Measurements from ENCODE around the gene HDAC11. TPM values are rescaled to one million over a fixed set of nuclear protein-coding genes. Genes with fewer than 3 reads are reported as not detected.
A peak's percentile ranks its signal among the peaks of the same experiment; 100 is the strongest.

The HDAC11 gene
- total RNA-seq, 1 donor from 2014 or later = 1.5 TPM

- H3K36me3 Mint-ChIP-seq (ENCODE audit: low read depth) = no peaks in the 10 kb centered on the region
- peaks cover 4% of the 10 kb centered on the region for H3K9me3 Mint-ChIP-seq
- DNase-seq = no peak
- no peak overlapping the region for H3K27ac Mint-ChIP-seq
- peaks cover 12% of the 10 kb centered on the region for H3K27me3 Mint-ChIP-seq
- H3K4me1 Mint-ChIP-seq = peaks cover 6% of the 10 kb centered on the region
- H3K4me3 Mint-ChIP-seq = no peak overlapping the region
- intact Hi-C loops (cut with micrococcal nuclease) = no loop called here
These were observed 57.3 kb downstream of the HDAC11 start for GRCh38 chr3:13537244-13537908.

GRCh38 chr3:13537909-13538296 is 57.8 kb downstream of the HDAC11 start:
- DNase-seq = no peak
- peaks cover 12% of the 10 kb centered on the region for H3K27me3 Mint-ChIP-seq
- intact Hi-C loops (cut with micrococcal nuclease) = no loop called here

DNA sequence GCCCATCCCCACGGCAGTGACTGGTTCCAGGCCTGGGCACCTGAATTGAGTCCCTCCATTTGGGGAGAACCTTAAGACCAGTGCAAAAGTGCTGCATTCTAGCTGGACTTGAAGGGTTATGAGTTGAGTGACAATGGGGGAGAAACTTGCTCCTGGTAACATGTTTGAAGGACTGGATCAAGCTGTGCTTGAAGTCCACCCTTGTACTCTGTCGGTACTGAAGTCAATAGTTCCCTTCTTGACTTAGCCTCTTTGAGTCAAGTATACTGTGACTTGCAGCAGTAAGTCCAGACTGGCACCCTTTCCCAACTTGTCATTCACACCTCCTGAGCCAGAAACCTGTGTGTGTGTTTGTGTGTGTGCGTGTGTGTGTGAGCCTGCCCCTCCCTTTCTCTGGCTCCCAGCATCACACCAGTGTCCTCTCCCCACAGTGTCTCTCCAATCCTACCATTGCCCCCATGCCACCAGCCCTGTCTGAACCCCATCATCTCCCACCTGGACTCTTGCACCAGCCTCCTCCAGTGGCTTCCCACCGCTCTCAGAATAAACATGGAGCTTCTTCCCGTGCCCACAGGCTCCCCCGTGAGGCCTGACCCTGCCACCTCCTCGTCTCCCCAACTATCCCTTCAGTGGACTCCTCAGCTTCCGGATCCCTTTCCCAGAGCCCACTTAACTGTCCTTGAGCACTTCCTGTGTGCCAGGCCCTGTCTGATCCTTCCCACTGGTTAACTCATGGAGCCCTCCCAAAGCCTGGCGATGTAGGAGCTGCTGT is 58.6 kb downstream of the HDAC11 start:
- Mint-ChIP-seq H3K4me3 (no peak overlapping the region), H3K36me3 (ENCODE audit: low read depth) (no peaks in the 10 kb centered on the region)

More at GRCh38 chr3:13537909-13538296, 57.8 kb downstream of the HDAC11 start:
- no peak overlapping the region for H3K27ac Mint-ChIP-seq
- peaks cover 4% of the 10 kb centered on the region for H3K9me3 Mint-ChIP-seq
- H3K4me1 Mint-ChIP-seq = peaks cover 6% of the 10 kb centered on the region
- no peak overlapping the region for H3K4me3 Mint-ChIP-seq
- no peaks in the 10 kb centered on the region for H3K36me3 Mint-ChIP-seq (ENCODE audit: low read depth)

GRCh38 chr3:13539292-13539638 is 59.2 kb downstream of the HDAC11 start:
- no peak overlapping the region for H3K27ac Mint-ChIP-seq

More for the DNA sequence above, 58.6 kb downstream of the HDAC11 start:
- no peak for DNase-seq
- H3K9me3 Mint-ChIP-seq = peaks cover 4% of the 10 kb centered on the region
- no peak overlapping the region for H3K27ac Mint-ChIP-seq
- intact Hi-C loops (cut with micrococcal nuclease) = no loop called here
- H3K4me1 Mint-ChIP-seq = peaks cover 8% of the 10 kb centered on the region
- peaks cover 15% of the 10 kb centered on the region for H3K27me3 Mint-ChIP-seq

DNA sequence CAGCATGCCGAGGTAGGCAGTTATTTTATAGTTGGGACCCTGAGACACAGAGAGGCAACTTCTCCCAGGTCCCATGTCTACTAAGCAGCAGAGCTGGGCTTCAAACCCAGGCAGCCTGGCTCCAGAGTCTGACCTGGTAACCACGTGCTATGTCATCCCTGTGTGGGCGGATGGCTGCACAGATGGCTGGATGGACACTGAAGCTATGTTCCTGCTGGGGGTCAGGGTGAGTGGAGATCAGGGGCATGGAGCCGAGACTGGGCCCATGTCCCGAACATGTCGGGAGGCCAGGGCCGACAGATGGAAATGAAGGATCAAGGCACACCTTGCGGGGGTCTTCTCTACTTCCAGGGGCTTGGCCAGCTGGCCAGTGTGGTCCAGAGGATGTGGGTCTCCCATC is 59.6 kb downstream of the HDAC11 start:
- Mint-ChIP-seq H3K9me3 (peaks cover 4% of the 10 kb centered on the region), H3K4me3 (no peak overlapping the region), H3K4me1 (peaks cover 13% of the 10 kb centered on the region), H3K27me3 (peaks cover 15% of the 10 kb centered on the region), H3K36me3 (ENCODE audit: low read depth) (no peaks in the 10 kb centered on the region), H3K27ac (no peak overlapping the region)
- no peak for DNase-seq
- intact Hi-C loops (cut with micrococcal nuclease) = no loop called here

More at GRCh38 chr3:13539292-13539638, 59.2 kb downstream of the HDAC11 start:
- no peak for DNase-seq
- H3K27me3 Mint-ChIP-seq = peaks cover 15% of the 10 kb centered on the region
- H3K4me1 Mint-ChIP-seq = peaks cover 9% of the 10 kb centered on the region
- H3K36me3 Mint-ChIP-seq (ENCODE audit: low read depth) = no peaks in the 10 kb centered on the region
- intact Hi-C loops (cut with micrococcal nuclease) = no loop called here
- H3K4me3 Mint-ChIP-seq = no peak overlapping the region
- H3K9me3 Mint-ChIP-seq = peaks cover 4% of the 10 kb centered on the region

DNA sequence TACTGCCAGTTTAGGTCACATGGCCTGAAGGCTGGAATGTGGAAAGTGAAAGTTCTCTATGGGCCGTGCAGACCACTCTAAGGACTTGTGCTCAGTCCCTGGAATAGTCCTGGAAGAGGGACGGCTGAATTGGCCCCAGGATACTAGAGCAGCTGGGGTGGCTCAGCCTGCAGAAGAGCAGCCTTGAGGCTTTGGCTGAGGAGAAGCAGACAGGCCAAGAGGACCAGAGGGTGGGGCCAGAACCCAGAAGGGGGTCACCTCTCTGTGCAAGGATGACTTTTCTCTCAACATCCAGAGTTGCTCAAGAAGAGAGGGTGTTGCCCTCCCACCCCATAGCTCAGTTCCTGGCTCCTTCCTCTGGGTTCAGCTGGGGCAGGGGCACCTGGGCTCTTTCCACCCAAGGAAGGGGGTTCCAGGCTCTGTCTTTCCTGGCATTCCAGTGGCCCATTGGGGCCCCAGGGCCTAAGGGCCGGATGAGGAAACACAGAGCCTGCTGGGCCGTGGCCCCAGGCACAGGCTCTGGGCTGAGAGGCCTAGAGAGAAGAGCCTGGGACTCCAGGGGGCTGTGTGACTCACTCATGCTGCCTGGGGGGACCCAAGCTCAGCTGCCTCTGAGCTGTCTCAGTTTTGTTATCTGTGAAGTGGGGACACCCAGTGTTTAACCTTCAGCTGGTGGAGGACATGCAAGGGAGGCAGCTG is 60.3 kb downstream of the HDAC11 start:
- no peak for DNase-seq
- Mint-ChIP-seq H3K9me3 (peaks cover 4% of the 10 kb centered on the region), H3K4me1 (peaks cover 21% of the 10 kb centered on the region), H3K4me3 (no peak overlapping the region), H3K27ac (no peak overlapping the region), H3K27me3 (peaks cover 21% of the 10 kb centered on the region), H3K36me3 (ENCODE audit: low read depth) (no peaks in the 10 kb centered on the region)
- intact Hi-C loops (cut with micrococcal nuclease) = no loop called here

DNA sequence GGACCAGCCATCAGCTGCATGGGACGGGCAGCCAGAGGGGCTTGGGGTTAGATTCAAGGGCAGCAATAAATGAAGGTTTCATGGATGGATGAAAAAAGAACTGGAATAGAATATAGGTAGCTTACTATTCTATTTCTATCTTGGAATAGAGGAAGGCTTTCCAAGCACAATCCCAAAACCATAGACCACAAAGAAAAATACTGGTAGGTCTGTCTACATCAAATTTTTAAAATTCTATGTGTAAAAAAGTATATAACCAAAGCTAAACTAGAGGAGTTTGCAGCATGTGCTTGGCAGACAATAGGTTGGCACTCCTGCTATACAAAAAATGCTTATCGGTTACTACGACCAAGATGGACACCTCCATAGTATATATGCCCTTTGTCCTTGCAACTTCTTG is 61.6 kb downstream of the HDAC11 start:
- peaks cover 22% of the 10 kb centered on the region for H3K27me3 Mint-ChIP-seq
- peaks cover 21% of the 10 kb centered on the region for H3K4me1 Mint-ChIP-seq
- DNase-seq = no peak
- H3K36me3 Mint-ChIP-seq (ENCODE audit: low read depth) = no peaks in the 10 kb centered on the region
- intact Hi-C loops (cut with micrococcal nuclease) = no loop called here
- H3K27ac Mint-ChIP-seq = no peak overlapping the region
- no peak overlapping the region for H3K4me3 Mint-ChIP-seq
- peaks cover 4% of the 10 kb centered on the region for H3K9me3 Mint-ChIP-seq

- no peak overlapping the region for H3K27ac Mint-ChIP-seq
- no peak for DNase-seq
- intact Hi-C loops (cut with micrococcal nuclease) = no loop called here
- H3K9me3 Mint-ChIP-seq = peaks cover 3% of the 10 kb centered on the region
- H3K4me1 Mint-ChIP-seq = peaks cover 17% of the 10 kb centered on the region
- H3K4me3 Mint-ChIP-seq = no peak overlapping the region
- H3K36me3 Mint-ChIP-seq (ENCODE audit: low read depth) = no peaks in the 10 kb centered on the region
- peaks cover 27% of the 10 kb centered on the region for H3K27me3 Mint-ChIP-seq
These were observed 62.0 kb downstream of the HDAC11 start for GRCh38 chr3:13542142-13542541.

- no peak overlapping the region for H3K4me3 Mint-ChIP-seq
These were observed 63.1 kb downstream of the HDAC11 start for GRCh38 chr3:13543253-13543652.

DNA sequence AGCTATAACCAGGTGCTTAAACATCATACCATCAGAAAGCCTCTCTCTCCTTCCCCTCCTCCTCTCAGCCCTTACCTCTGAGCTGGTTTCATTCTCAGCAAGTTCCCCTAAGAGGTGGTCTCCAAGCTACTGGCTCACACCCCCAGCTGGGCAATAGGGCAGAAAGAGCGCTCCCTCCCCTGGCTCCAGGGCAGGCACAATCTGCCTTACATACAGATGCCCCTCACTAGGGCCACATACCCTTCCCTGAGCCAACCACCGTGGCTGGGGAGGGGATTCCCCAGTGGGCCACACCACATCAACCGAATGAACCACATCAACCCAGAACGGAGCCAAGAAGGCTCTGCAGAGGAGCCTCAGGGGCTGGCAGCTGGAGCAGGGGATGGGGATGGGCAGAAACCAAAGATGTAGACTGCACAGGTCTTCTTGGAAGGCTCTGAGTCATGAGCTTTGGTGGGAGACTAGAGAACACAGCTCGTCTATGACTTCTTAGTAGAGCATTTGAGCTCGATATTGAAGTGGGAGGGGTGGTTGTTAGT is 64.3 kb downstream of the HDAC11 start:
- Mint-ChIP-seq H3K36me3 (ENCODE audit: low read depth) (no peaks in the 10 kb centered on the region), H3K27ac (peak overlapping the region; percentile 3), H3K27me3 (peaks cover 39% of the 10 kb centered on the region), H3K4me3 (peak overlapping the region; percentile 9), H3K9me3 (no peaks in the 10 kb centered on the region), H3K4me1 (peaks cover 21% of the 10 kb centered on the region)
- peak; percentile 88 for DNase-seq
- intact Hi-C loops (cut with micrococcal nuclease) = no loop called here

More at GRCh38 chr3:13543253-13543652, 63.1 kb downstream of the HDAC11 start:
- no peak for DNase-seq
- Mint-ChIP-seq H3K36me3 (ENCODE audit: low read depth) (no peaks in the 10 kb centered on the region), H3K27me3 (peaks cover 36% of the 10 kb centered on the region), H3K4me1 (peaks cover 19% of the 10 kb centered on the region), H3K27ac (no peak overlapping the region), H3K9me3 (no peaks in the 10 kb centered on the region)
- intact Hi-C loops (cut with micrococcal nuclease) = no loop called here

- Mint-ChIP-seq H3K27ac (peak overlapping the region; percentile 41), H3K4me1 (peaks cover 23% of the 10 kb centered on the region), H3K36me3 (ENCODE audit: low read depth) (no peaks in the 10 kb centered on the region), H3K9me3 (no peaks in the 10 kb centered on the region), H3K27me3 (peaks cover 43% of the 10 kb centered on the region), H3K4me3 (peak overlapping the region; percentile 9)
- no peak for DNase-seq
- intact Hi-C loops (cut with micrococcal nuclease) = no loop called here
These were observed 65.0 kb downstream of the HDAC11 start for GRCh38 chr3:13544951-13545651.

DNA sequence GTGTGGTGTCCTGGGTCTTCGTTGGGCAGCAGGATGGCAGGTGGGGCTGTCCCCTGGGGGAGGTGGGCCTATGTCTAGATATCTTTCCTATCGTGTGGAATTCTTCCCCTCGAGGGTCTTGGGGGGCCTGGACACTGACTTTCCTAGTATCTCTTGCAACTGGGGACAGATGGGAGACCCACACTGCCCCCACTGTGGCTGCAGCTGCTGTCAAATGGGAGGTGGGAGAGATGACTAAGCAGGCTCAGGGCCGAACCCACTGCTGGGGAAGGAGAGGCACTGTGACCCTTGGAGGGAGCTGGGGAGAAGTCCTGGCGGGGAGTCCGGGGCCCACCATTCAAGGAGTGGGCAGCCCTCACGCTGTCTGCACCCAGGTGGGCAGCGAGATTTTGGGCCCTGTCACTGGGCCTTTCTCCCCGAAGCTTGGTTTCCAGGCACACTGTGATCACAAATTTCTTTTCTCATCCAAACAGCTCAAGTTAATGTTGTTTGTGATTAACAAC is 65.9 kb downstream of the HDAC11 start:
- H3K4me1 Mint-ChIP-seq = peaks cover 23% of the 10 kb centered on the region
- peaks cover 46% of the 10 kb centered on the region for H3K27me3 Mint-ChIP-seq
- no peaks in the 10 kb centered on the region for H3K36me3 Mint-ChIP-seq (ENCODE audit: low read depth)
- no peak for DNase-seq
- intact Hi-C loops (cut with micrococcal nuclease) = no loop called here
- no peak overlapping the region for H3K4me3 Mint-ChIP-seq
- H3K27ac Mint-ChIP-seq = no peak overlapping the region
- H3K9me3 Mint-ChIP-seq = no peaks in the 10 kb centered on the region

GRCh38 chr3:13546667-13547171 is 66.6 kb downstream of the HDAC11 start:
- H3K36me3 Mint-ChIP-seq (ENCODE audit: low read depth) = no peaks in the 10 kb centered on the region
- DNase-seq = no peak
- H3K27me3 Mint-ChIP-seq = peaks cover 45% of the 10 kb centered on the region
- intact Hi-C loops (cut with micrococcal nuclease) = no loop called here
- peaks cover 23% of the 10 kb centered on the region for H3K4me1 Mint-ChIP-seq
- no peak overlapping the region for H3K27ac Mint-ChIP-seq
- no peak overlapping the region for H3K4me3 Mint-ChIP-seq
- no peaks in the 10 kb centered on the region for H3K9me3 Mint-ChIP-seq
